Stimulated activated CD4-positive, alpha-beta T cell treated with anti-CD3 and anti-CD28 coated beads, Interleukin-15, amount 100 ng/mL, for 24 hours (primary cell): ENCODE data around the gene E2F3.
A peak's percentile ranks its signal among the peaks of the same experiment; 100 is the strongest.

Source experiments
- DNase-seq: peaks from one replicate; pipeline ENCODE4 v3.0.0-alpha.2; 2020

Gene E2F3

GRCh38 chr6:20401205-20402091, at the start of gene E2F3:
Gene E2F3, plus strand, starts transcription at chr6:20401879. Its CDS starts 354 bp downstream, at chr6:20402233.
- peak; percentile 99 for DNase-seq

- no peak for DNase-seq
These were observed 49.3 kb upstream of the E2F3 start for GRCh38 chr6:20352346-20352745.

GRCh38 chr6:20353134-20353533, 48.5 kb upstream of the E2F3 start:
- DNase-seq = no peak

GRCh38 chr6:20354366-20354765, 47.3 kb upstream of the E2F3 start:
- DNase-seq = no peak

- no peak for DNase-seq
These were observed 41.1 kb upstream of the E2F3 start for GRCh38 chr6:20360471-20361119.

GRCh38 chr6:20362623-20363022, 39.1 kb upstream of the E2F3 start:
- no peak for DNase-seq

- DNase-seq = no peak
These were observed 37.4 kb upstream of the E2F3 start for GRCh38 chr6:20364327-20364726.

GRCh38 chr6:20365456-20365855, 36.2 kb upstream of the E2F3 start:
- DNase-seq = no peak

GRCh38 chr6:20366082-20366830, 35.4 kb upstream of the E2F3 start:
- DNase-seq = peak; percentile 19

GRCh38 chr6:20367743-20368485, 33.8 kb upstream of the E2F3 start:
- no peak for DNase-seq

- no peak for DNase-seq
These were observed 31.3 kb upstream of the E2F3 start for GRCh38 chr6:20370393-20370792.

- DNase-seq = no peak
These were observed 30.9 kb upstream of the E2F3 start for GRCh38 chr6:20370801-20371200.

GRCh38 chr6:20375436-20375835, 26.2 kb upstream of the E2F3 start:
- DNase-seq = no peak

GRCh38 chr6:20377623-20378265, 23.9 kb upstream of the E2F3 start:
- no peak for DNase-seq

GRCh38 chr6:20379231-20379630, 22.4 kb upstream of the E2F3 start:
- no peak for DNase-seq

GRCh38 chr6:20386218-20386617, 15.5 kb upstream of the E2F3 start:
- no peak for DNase-seq

- no peak for DNase-seq
These were observed 12.6 kb upstream of the E2F3 start for GRCh38 chr6:20389066-20389465.

GRCh38 chr6:20393297-20393696, 8.4 kb upstream of the E2F3 start:
- no peak for DNase-seq

- DNase-seq = no peak
These were observed 2.2 kb upstream of the E2F3 start for GRCh38 chr6:20399518-20399917.

GRCh38 chr6:20400456-20401204, 1.0 kb upstream of the E2F3 start:
- DNase-seq = peak; percentile 67

- no peak for DNase-seq
These were observed 338 bp downstream of the E2F3 start for GRCh38 chr6:20402092-20402341.
